ENCODE measurements around the gene BIRC3.
"Not testable (repeated sequence)": the region's sequence is repeated elsewhere in the genome, so short reads cannot be mapped to it uniquely, and the experiment has no call there.

Gene BIRC3

GRCh38 chr11:102296757-102297156, 20.5 kb upstream of the BIRC3 start:
- not testable (repeated sequence) for DNase-seq (ENCODE audit: low read depth)

GRCh38 chr11:102300837-102301236, 16.4 kb upstream of the BIRC3 start:
- not testable (repeated sequence) for DNase-seq (ENCODE audit: low read depth)

- DNase-seq (ENCODE audit: low read depth) = no peak
Observed at GRCh38 chr11:102302241-102302640, 15.0 kb upstream of the BIRC3 start.

- no peak for DNase-seq (ENCODE audit: low read depth)
Observed at GRCh38 chr11:102304686-102305085, 12.6 kb upstream of the BIRC3 start.

- DNase-seq (ENCODE audit: low read depth) = no peak
Observed at GRCh38 chr11:102305352-102306047, 11.8 kb upstream of the BIRC3 start.

GRCh38 chr11:102306048-102306597, 11.2 kb upstream of the BIRC3 start:
- DNase-seq (ENCODE audit: low read depth) = no peak

GRCh38 chr11:102306817-102307726, 10.2 kb upstream of the BIRC3 start:
- no peak for DNase-seq (ENCODE audit: low read depth)

- DNase-seq (ENCODE audit: low read depth) = no peak
Observed at GRCh38 chr11:102307727-102308038, 9.6 kb upstream of the BIRC3 start.

- DNase-seq (ENCODE audit: low read depth) = no peak
Observed at GRCh38 chr11:102309621-102310541, 7.4 kb upstream of the BIRC3 start.

- DNase-seq (ENCODE audit: low read depth) = no peak
Observed at GRCh38 chr11:102312667-102313066, 4.6 kb upstream of the BIRC3 start.

GRCh38 chr11:102313238-102313940, 3.9 kb upstream of the BIRC3 start:
- no peak for DNase-seq (ENCODE audit: low read depth)

- no peak for DNase-seq (ENCODE audit: low read depth)
Observed at GRCh38 chr11:102314784-102315183, 2.5 kb upstream of the BIRC3 start.

- DNase-seq (ENCODE audit: low read depth) = no peak
Observed at GRCh38 chr11:102316346-102316904, 859 bp upstream of the BIRC3 start.

- no peak for DNase-seq (ENCODE audit: low read depth)
Observed at GRCh38 chr11:102317768-102318103, 452 bp downstream of the BIRC3 start.

- DNase-seq (ENCODE audit: low read depth) = no peak
Observed at GRCh38 chr11:102318469-102318868, 1.2 kb downstream of the BIRC3 start.

- DNase-seq (ENCODE audit: low read depth) = no peak
Observed at GRCh38 chr11:102319544-102319943, 2.3 kb downstream of the BIRC3 start.

GRCh38 chr11:102320188-102320587, 2.9 kb downstream of the BIRC3 start:
- DNase-seq (ENCODE audit: low read depth) = no peak

GRCh38 chr11:102320679-102321078, 3.4 kb downstream of the BIRC3 start:
- no peak for DNase-seq (ENCODE audit: low read depth)

GRCh38 chr11:102322560-102322959, 5.3 kb downstream of the BIRC3 start:
- DNase-seq (ENCODE audit: low read depth) = no peak

GRCh38 chr11:102323542-102324251, 6.4 kb downstream of the BIRC3 start:
- no peak for DNase-seq (ENCODE audit: low read depth)

- no peak for DNase-seq (ENCODE audit: low read depth)
Observed at GRCh38 chr11:102325088-102325487, 7.8 kb downstream of the BIRC3 start.

All from CMK (cell line).